ENCODE results near the gene MDP1.

The MDP1 gene

GRCh38 chr14:24179961-24180796, 35.7 kb downstream of the MDP1 start:
- Histone ChIP-seq H3K14ac (ENCODE audit: low read length) (no peak overlapping the region), H3K79me2 (ENCODE audit: control insufficient read depth, insufficient read depth, low read length, poor library complexity) (no peaks in the 10 kb centered on the region), H3K4ac (ENCODE audit: low read depth, low read length) (no peak overlapping the region), H2AK5ac (ENCODE audit: low read length) (no peak overlapping the region), H4K91ac (ENCODE audit: low read depth, low read length) (no peak overlapping the region), H4K8ac (ENCODE audit: low read depth, low read length) (no peak overlapping the region), H3K23ac (ENCODE audit: low read length) (no peak overlapping the region), H3K18ac (ENCODE audit: low read length) (no peak overlapping the region), H3K4me1 (ENCODE audit: control insufficient read depth in 1 of 2, insufficient read depth in 2 of 2, low read length in 2 of 2) (no peaks in the 10 kb centered on the region), H3K27ac (ENCODE audit: low read depth, low read length) (no peak overlapping the region), H3K4me3 (ENCODE audit: low read depth, low read length) (no peak overlapping the region), H3K27me3 (ENCODE audit: insufficient read depth, low read length) (no peaks in the 10 kb centered on the region), H3K9ac (ENCODE audit: low read length) (no peak overlapping the region), H2BK5ac (ENCODE audit: low read depth, low read length, poor library complexity) (no peak overlapping the region), H4K12ac (ENCODE audit: low read depth, low read length) (no peak overlapping the region), H2BK120ac (ENCODE audit: insufficient read depth, low read length, poor library complexity) (no peak overlapping the region), H2AFZ (ENCODE audit: insufficient read depth, low read length, poor library complexity) (no peak overlapping the region), H3K9me3 (ENCODE audit: insufficient read depth, low read depth, low read length) (no peaks in the 10 kb centered on the region), H3K36me3 (ENCODE audit: control insufficient read depth in 1 of 2, insufficient read depth in 2 of 2, low read length in 2 of 2) (peaks cover 79 to 84% of the 10 kb centered on the region in 2 experiments), H3K79me1 (ENCODE audit: low read length) (no peaks in the 10 kb centered on the region), H3K4me2 (ENCODE audit: low read length) (no peak overlapping the region), H2BK12ac (ENCODE audit: low read length) (no peak overlapping the region)
- no peak for DNase-seq
- WGBS (ENCODE audit: extremely low coverage, insufficient coverage, insufficient read length): no CpG with 5 or more reads among the region's 18 CpGs

GRCh38 chr14:24179294-24179960, 36.4 kb downstream of the MDP1 start:
- Histone ChIP-seq H3K79me2 (ENCODE audit: control insufficient read depth, insufficient read depth, low read length, poor library complexity) (no peaks in the 10 kb centered on the region), H3K9me3 (ENCODE audit: insufficient read depth, low read depth, low read length) (no peaks in the 10 kb centered on the region)
- no CpG with 5 or more reads among the region's 14 CpGs for WGBS (ENCODE audit: extremely low coverage, insufficient coverage, insufficient read length)

GRCh38 chr14:24178399-24179178, 37.3 kb downstream of the MDP1 start:
- Histone ChIP-seq H3K23ac (ENCODE audit: low read length) (no peak overlapping the region), H4K91ac (ENCODE audit: low read depth, low read length) (no peak overlapping the region), H3K27me3 (ENCODE audit: insufficient read depth, low read length) (no peaks in the 10 kb centered on the region), H2BK12ac (ENCODE audit: low read length) (no peak overlapping the region), H2AFZ (ENCODE audit: insufficient read depth, low read length, poor library complexity) (no peak overlapping the region), H3K14ac (ENCODE audit: low read length) (no peak overlapping the region), H2AK5ac (ENCODE audit: low read length) (no peak overlapping the region), H3K9ac (ENCODE audit: low read length) (no peak overlapping the region), H3K36me3 (ENCODE audit: control insufficient read depth in 1 of 2, insufficient read depth in 2 of 2, low read length in 2 of 2) (peaks cover 65 to 70% of the 10 kb centered on the region in 2 experiments), H3K79me2 (ENCODE audit: control insufficient read depth, insufficient read depth, low read length, poor library complexity) (no peaks in the 10 kb centered on the region), H3K18ac (ENCODE audit: low read length) (no peak overlapping the region), H4K12ac (ENCODE audit: low read depth, low read length) (no peak overlapping the region), H2BK120ac (ENCODE audit: insufficient read depth, low read length, poor library complexity) (no peak overlapping the region), H3K27ac (ENCODE audit: low read depth, low read length) (no peak overlapping the region), H3K4me3 (ENCODE audit: low read depth, low read length) (no peak overlapping the region), H3K9me3 (ENCODE audit: insufficient read depth, low read depth, low read length) (no peaks in the 10 kb centered on the region), H3K4me2 (ENCODE audit: low read length) (no peak overlapping the region), H2BK5ac (ENCODE audit: low read depth, low read length, poor library complexity) (no peak overlapping the region), H3K4me1 (ENCODE audit: control insufficient read depth in 1 of 2, insufficient read depth in 2 of 2, low read length in 2 of 2) (no peaks in the 10 kb centered on the region), H3K79me1 (ENCODE audit: low read length) (no peaks in the 10 kb centered on the region), H4K8ac (ENCODE audit: low read depth, low read length) (no peak overlapping the region), H3K4ac (ENCODE audit: low read depth, low read length) (no peak overlapping the region)
- no peak for DNase-seq
- WGBS (ENCODE audit: extremely low coverage, insufficient coverage, insufficient read length): no CpG with 5 or more reads among the region's 12 CpGs

More at GRCh38 chr14:24179294-24179960, 36.4 kb downstream of the MDP1 start:
- Histone ChIP-seq H3K79me1 (ENCODE audit: low read length) (no peaks in the 10 kb centered on the region), H3K4me2 (ENCODE audit: low read length) (no peak overlapping the region), H2AK5ac (ENCODE audit: low read length) (no peak overlapping the region), H4K8ac (ENCODE audit: low read depth, low read length) (no peak overlapping the region), H3K23ac (ENCODE audit: low read length) (no peak overlapping the region), H3K27ac (ENCODE audit: low read depth, low read length) (no peak overlapping the region), H3K9ac (ENCODE audit: low read length) (no peak overlapping the region), H4K91ac (ENCODE audit: low read depth, low read length) (no peak overlapping the region), H3K4me1 (ENCODE audit: control insufficient read depth in 1 of 2, insufficient read depth in 2 of 2, low read length in 2 of 2) (no peaks in the 10 kb centered on the region), H3K18ac (ENCODE audit: low read length) (no peak overlapping the region), H2BK120ac (ENCODE audit: insufficient read depth, low read length, poor library complexity) (no peak overlapping the region), H2BK5ac (ENCODE audit: low read depth, low read length, poor library complexity) (no peak overlapping the region), H3K36me3 (ENCODE audit: control insufficient read depth in 1 of 2, insufficient read depth in 2 of 2, low read length in 2 of 2) (peaks cover 71 to 77% of the 10 kb centered on the region in 2 experiments), H3K4ac (ENCODE audit: low read depth, low read length) (no peak overlapping the region), H2BK12ac (ENCODE audit: low read length) (no peak overlapping the region), H4K12ac (ENCODE audit: low read depth, low read length) (no peak overlapping the region), H3K14ac (ENCODE audit: low read length) (no peak overlapping the region), H3K27me3 (ENCODE audit: insufficient read depth, low read length) (no peaks in the 10 kb centered on the region), H3K4me3 (ENCODE audit: low read depth, low read length) (no peak overlapping the region), H2AFZ (ENCODE audit: insufficient read depth, low read length, poor library complexity) (no peak overlapping the region)
- DNase-seq: no peak

DNA sequence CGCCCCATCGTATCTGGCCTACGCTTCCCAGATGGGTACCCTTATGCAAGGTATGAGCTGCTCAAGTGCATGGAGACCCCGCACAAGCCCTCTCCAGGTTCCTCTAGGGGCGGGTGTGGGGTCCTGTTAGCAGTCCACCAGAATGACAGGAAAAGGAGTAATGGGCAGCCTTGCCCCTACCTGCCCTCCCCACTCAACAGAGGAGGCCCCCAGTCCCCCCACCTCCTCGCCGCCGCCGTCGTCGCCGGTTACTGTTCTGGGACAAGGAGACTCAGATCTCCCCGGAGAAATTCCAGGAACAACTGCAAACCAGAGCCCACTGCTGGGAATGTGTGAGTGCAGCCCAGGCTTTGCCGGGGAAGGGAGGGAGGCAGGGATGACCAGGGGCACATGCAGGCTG, 38.0 kb downstream of the MDP1 start:
- no CpG with 5 or more reads among the region's 14 CpGs for WGBS (ENCODE audit: extremely low coverage, insufficient coverage, insufficient read length)
- Histone ChIP-seq H3K9me3 (ENCODE audit: insufficient read depth, low read depth, low read length) (no peaks in the 10 kb centered on the region), H2BK12ac (ENCODE audit: low read length) (no peak overlapping the region), H3K4me3 (ENCODE audit: low read depth, low read length) (no peak overlapping the region), H2AFZ (ENCODE audit: insufficient read depth, low read length, poor library complexity) (no peak overlapping the region), H2BK5ac (ENCODE audit: low read depth, low read length, poor library complexity) (no peak overlapping the region), H2BK120ac (ENCODE audit: insufficient read depth, low read length, poor library complexity) (no peak overlapping the region), H2AK5ac (ENCODE audit: low read length) (no peak overlapping the region), H4K91ac (ENCODE audit: low read depth, low read length) (no peak overlapping the region), H3K79me1 (ENCODE audit: low read length) (no peaks in the 10 kb centered on the region), H3K4me1 (ENCODE audit: control insufficient read depth in 1 of 2, insufficient read depth in 2 of 2, low read length in 2 of 2) (no peaks in the 10 kb centered on the region), H4K12ac (ENCODE audit: low read depth, low read length) (no peak overlapping the region), H3K27me3 (ENCODE audit: insufficient read depth, low read length) (no peaks in the 10 kb centered on the region), H3K14ac (ENCODE audit: low read length) (no peak overlapping the region), H3K18ac (ENCODE audit: low read length) (no peak overlapping the region), H3K4ac (ENCODE audit: low read depth, low read length) (no peak overlapping the region), H3K79me2 (ENCODE audit: control insufficient read depth, insufficient read depth, low read length, poor library complexity) (no peaks in the 10 kb centered on the region), H3K36me3 (ENCODE audit: control insufficient read depth in 1 of 2, insufficient read depth in 2 of 2, low read length in 2 of 2) (peaks cover 58 to 67% of the 10 kb centered on the region in 2 experiments), H3K4me2 (ENCODE audit: low read length) (no peak overlapping the region), H4K8ac (ENCODE audit: low read depth, low read length) (no peak overlapping the region), H3K27ac (ENCODE audit: low read depth, low read length) (no peak overlapping the region), H3K23ac (ENCODE audit: low read length) (no peak overlapping the region), H3K9ac (ENCODE audit: low read length) (no peak overlapping the region)
- no peak for DNase-seq
